Stomach (tissue), 9 donors: ENCODE data around the gene KSR2. TPM values are rescaled to one million over a fixed set of nuclear protein-coding genes. Genes with fewer than 3 reads are reported as not detected.

Experiments
- DNase-seq, 2 donors: peaks; one replicate each; pipeline versions ENCODE4 v3.0.0 to v3.0.0-alpha.2; 2013 to 2019
- H3K27ac ChIP-seq, 5 donors: fragments of 200-600 bp in 4 of 5; sonication (generic) in 4 of 5; one replicate each; pipeline ENCODE4 v1.5.1; 2013 to 2019; ENCODE audit warnings: mild to moderate bottlenecking in 1 of 5, moderate library complexity in 1 of 5
- H3K27me3 ChIP-seq, 3 donors: fragments of 200-600 bp; sonication (generic); one replicate each; pipeline ENCODE4 v1.5.1; 2017 to 2019; ENCODE audit warnings: mixed run types in 1 of 3
- H3K36me3 ChIP-seq, 4 donors: fragments of 200-600 bp; sonication (generic); 1 replicate in 3 of 4; 2 replicates in 1 of 4; pipeline ENCODE4 v1.5.1; 2016 to 2019
- H3K4me1 ChIP-seq, 4 donors: fragments of 200-600 bp; sonication (generic); one replicate each; pipeline ENCODE4 v1.5.1; 2016 to 2019
- H3K4me3 ChIP-seq, 4 donors: fragments of 200-600 bp; sonication (generic) in 3 of 4; one replicate each; pipeline ENCODE4 v1.5.1; 2016 to 2019; ENCODE audit warnings: mild to moderate bottlenecking in 1 of 4
- H3K9me3 ChIP-seq, 4 donors: fragments of 200-600 bp; sonication (generic); one replicate each; pipeline ENCODE4 v1.5.1; 2016 to 2019
- CTCF ChIP-seq, 7 experiments: fragments of 450-650 bp in 4 of 7; fragments of 200-600 bp in 3 of 7; sonication (generic) in 3 of 7; IDR thresholded peaks; one replicate each; pipeline ENCODE4 v1.5.1; 2016 to 2019; ENCODE audit warnings: antibody characterized with exemption in 7 of 7, control low read depth in 2 of 7, mild to moderate bottlenecking in 1 of 7
- EP300 ChIP-seq: sonication (generic); formaldehyde crosslinking; IDR thresholded peaks from one replicate; pipeline ENCODE4 v1.6.1; 2017; ENCODE audit warnings: antibody characterized with exemption
- POLR2A ChIP-seq, 4 donors: fragments of 450-650 bp; IDR thresholded peaks; one replicate each; pipeline ENCODE4 v1.6.1; 2016; ENCODE audit warnings: antibody characterized with exemption in 4 of 4, control low read depth in 2 of 4, mild to moderate bottlenecking in 1 of 4, moderate library complexity in 1 of 4
- POLR2AphosphoS5 ChIP-seq, 3 donors: sonication (generic); formaldehyde crosslinking; IDR thresholded peaks; one replicate each; pipeline ENCODE4 v1.6.1; 2016; ENCODE audit warnings: antibody characterized with exemption in 3 of 3
- WGBS, 5 donors: extraction: QIAGEN DNeasy Blood & Tissue Kit in 3 of 5; methylation state at CpG; one replicate each; pipeline versions ENCODE4 v1.1.5 to v1.1.7; 2013 to 2018; 5-methylcytosine and 5-hydroxymethylcytosine counted together
- intact Hi-C: fragments of 100-400 bp; cut with DNase I; formaldehyde crosslinking; loops from one replicate; pipeline ENCODE4 v1.15.1; 2023; ENCODE audit warnings: low total_unique reads
- polyA plus RNA-seq, 3 donors: library from polyadenylated mRNA; stranded (reverse); fragments of 200-250 nt; gene quantifications; one replicate each; pipeline ENCODE4 v1.2.3, GENCODE V29; 2013
- total RNA-seq, 5 donors: library from RNA; depleted of rRNA; stranded (reverse); fragments of >200 nt; gene quantifications; one replicate each; pipeline versions ENCODE4 v1.1.0 to v1.2.3, GENCODE V29; 2014 to 2016
- donor health status: healthy with polysubstance abuse.
- donor health status: Bipolar disorder and iron deficiency.
- donor health status: healthy.

KSR2 gene
- total and polyA plus RNA-seq, 8 donors, result 0.03 to 1.4 (median 0.26) TPM; not detected in 2

DNA sequence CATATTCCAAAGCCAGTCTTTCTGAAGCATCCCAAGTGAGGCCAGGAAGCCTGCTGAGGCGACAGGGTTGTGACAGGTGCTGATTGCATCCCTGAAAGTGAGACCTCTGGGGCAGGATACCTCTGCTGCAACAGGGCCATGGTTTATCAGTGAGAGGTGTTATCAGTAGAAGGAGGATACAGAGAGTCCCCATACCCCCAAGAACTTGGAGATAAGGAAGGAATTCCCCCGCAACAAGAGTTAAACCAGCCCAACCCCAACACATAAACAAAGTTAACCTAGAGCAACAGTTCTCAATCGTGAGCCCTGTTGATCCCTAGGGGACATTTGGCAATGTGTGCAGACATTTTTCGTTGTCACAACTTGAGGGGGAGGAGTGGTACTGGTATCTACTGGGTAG lies 374.3 kb downstream of the KSR2 start:
- DNase-seq, result no peak
- no peak overlapping the region for H3K27ac ChIP-seq
- intact Hi-C loops, result no loop called here
- no peaks in the 10 kb centered on the region for H3K36me3 ChIP-seq
- peaks cover 0 to 8% (median 0%) of the 10 kb centered on the region in 3 donors for H3K27me3 ChIP-seq
- peaks cover 0 to 13% (median 7%) of the 10 kb centered on the region in 4 donors for H3K9me3 ChIP-seq
- no peak for TF ChIP-seq POLR2A (IDR thresholded peaks at IDR 0.05)
- TF ChIP-seq POLR2AphosphoS5 (IDR thresholded peaks at IDR 0.05), result no peak
- no peak for TF ChIP-seq EP300
- TF ChIP-seq CTCF (IDR thresholded peaks at IDR 0.05), result no peak
- no peak overlapping the region for H3K4me3 ChIP-seq
- 29 to 38% (median 31%) methylated on average over 4 of the region's 4 CpGs for WGBS, 5 donors
- H3K4me1 ChIP-seq, result no peaks in the 10 kb centered on the region

DNA sequence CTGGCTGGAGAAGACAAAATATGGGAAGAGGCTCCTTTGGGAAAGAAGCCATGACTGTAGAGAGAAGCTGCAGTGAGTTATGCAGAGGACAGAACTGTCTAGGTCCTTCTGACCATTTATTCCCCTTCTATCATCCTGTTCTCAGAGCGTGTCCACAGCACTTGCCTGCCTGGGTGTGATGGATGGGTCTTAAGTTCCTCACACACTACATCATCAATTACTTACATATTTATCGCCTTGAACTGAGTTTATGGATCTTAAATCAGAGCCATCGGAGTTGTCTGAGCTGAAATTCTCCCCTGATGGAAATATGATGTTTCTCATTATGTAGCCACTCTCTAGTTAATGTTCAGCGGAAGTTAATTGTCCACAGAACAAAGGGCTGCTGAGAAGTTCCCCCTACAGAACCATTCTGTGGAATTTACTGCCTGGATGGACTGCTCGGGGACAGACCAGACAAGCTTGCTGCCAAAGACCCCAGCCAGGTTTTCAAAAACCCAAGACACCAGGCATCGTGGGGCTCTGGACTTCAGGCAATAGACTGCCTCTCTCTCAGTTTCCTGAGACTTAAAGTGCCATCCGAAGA lies 374.9 kb downstream of the KSR2 start:
- DNase-seq, result no peak
- H3K4me1 ChIP-seq, result no peaks in the 10 kb centered on the region
- no peaks in the 10 kb centered on the region for H3K36me3 ChIP-seq
- peaks cover 0 to 13% (median 7%) of the 10 kb centered on the region in 4 donors for H3K9me3 ChIP-seq
- no peak overlapping the region for H3K4me3 ChIP-seq
- H3K27ac ChIP-seq, result no peak overlapping the region
- intact Hi-C loops, result no loop called here
- TF ChIP-seq CTCF (IDR thresholded peaks at IDR 0.05) (no peak), EP300 (no peak), POLR2A (IDR thresholded peaks at IDR 0.05) (no peak), POLR2AphosphoS5 (IDR thresholded peaks at IDR 0.05) (no peak)
- peaks cover 0 to 8% (median 0%) of the 10 kb centered on the region in 3 donors for H3K27me3 ChIP-seq
- 48 to 64% (median 60%) methylated on average over 6 to 7 of the region's 7 CpGs for WGBS, 5 donors

DNA sequence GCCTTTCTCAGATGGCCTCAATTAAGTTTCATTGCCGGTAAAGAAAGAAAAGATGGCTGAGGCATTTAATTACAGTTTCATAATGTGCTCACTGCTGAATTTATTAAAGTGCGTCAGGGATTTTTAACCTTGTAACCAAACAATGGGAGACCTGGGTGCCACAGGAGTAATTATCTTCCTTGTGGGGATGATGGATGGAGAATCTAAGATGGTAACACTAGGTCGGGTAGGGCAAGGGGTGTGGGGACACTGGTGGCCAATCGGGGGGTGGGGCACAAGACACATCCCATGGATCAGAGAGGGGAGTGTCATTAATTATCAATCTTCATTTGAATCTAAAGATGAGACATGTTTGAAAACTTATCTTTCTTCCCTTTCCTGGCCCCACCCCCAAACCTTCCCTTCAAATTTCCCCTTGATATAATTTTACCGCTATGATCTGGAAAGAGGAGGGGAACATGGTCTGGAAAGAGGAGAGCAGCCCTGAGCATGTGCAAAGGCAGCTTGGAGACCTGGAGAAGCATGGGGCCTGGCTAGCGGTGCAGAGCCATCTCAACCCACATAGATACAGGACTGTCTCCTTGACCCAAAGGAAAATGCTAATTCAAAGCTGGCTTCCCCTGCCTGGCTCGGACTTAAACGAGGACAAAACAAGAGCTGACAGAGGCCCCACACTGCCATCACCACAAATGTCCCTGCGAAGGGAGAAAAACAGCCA lies 376.0 kb downstream of the KSR2 start:
- H3K36me3 ChIP-seq, result no peaks in the 10 kb centered on the region
- no peaks in the 10 kb centered on the region for H3K4me1 ChIP-seq
- H3K9me3 ChIP-seq, result peaks cover 0 to 13% (median 7%) of the 10 kb centered on the region in 4 donors
- 53 to 66% (median 60%) methylated on average over 9 of the region's 9 CpGs for WGBS, 5 donors
- intact Hi-C loops, result no loop called here
- no peak for DNase-seq
- H3K4me3 ChIP-seq, result no peak overlapping the region
- no peak overlapping the region for H3K27ac ChIP-seq
- peaks cover 0 to 8% (median 0%) of the 10 kb centered on the region in 3 donors for H3K27me3 ChIP-seq
- TF ChIP-seq POLR2A (IDR thresholded peaks at IDR 0.05) (no peak), CTCF (IDR thresholded peaks at IDR 0.05) (no peak), POLR2AphosphoS5 (IDR thresholded peaks at IDR 0.05) (no peak), EP300 (no peak)

- H3K4me3 ChIP-seq, result no peak overlapping the region
- intact Hi-C loops, result no loop called here
- peaks cover 0 to 13% (median 7%) of the 10 kb centered on the region in 4 donors for H3K9me3 ChIP-seq
- TF ChIP-seq EP300 (no peak), POLR2AphosphoS5 (IDR thresholded peaks at IDR 0.05) (no peak), POLR2A (IDR thresholded peaks at IDR 0.05) (no peak), CTCF (IDR thresholded peaks at IDR 0.05) (no peak)
- peaks cover 0 to 19% (median 0%) of the 10 kb centered on the region in 3 donors for H3K27me3 ChIP-seq
- no peaks in the 10 kb centered on the region for H3K36me3 ChIP-seq
- H3K4me1 ChIP-seq, result no peaks in the 10 kb centered on the region
- H3K27ac ChIP-seq, result no peak overlapping the region
- DNase-seq, result no peak
- 47 to 67% (median 63%) methylated on average over 2 of the region's 2 CpGs for WGBS, 5 donors
These were observed 377.8 kb downstream of the KSR2 start for GRCh38 chr12:117590999-117591398.
